Glomerular endothelial cell (primary cell): Measurements from ENCODE around the gene ZNF502. TPM values are rescaled to one million over a fixed set of nuclear protein-coding genes. Genes with fewer than 3 reads are reported as not detected.

Source experiments
- DNase-seq: peaks from one replicate; pipeline ENCODE4 v3.0.0-alpha.2; 2011; ENCODE audit warnings: low read depth, low spot score; ENCODE audit errors: extremely low read depth
- total RNA-seq: library from RNA; depleted of rRNA; stranded (reverse); fragments of >200 nt; gene quantifications from 2 replicates; pipeline ENCODE4 v1.2.3, GENCODE V29; 2015

ZNF502 gene
- total RNA-seq, 1 donor from 2014 or later: 3.2 TPM

DNA sequence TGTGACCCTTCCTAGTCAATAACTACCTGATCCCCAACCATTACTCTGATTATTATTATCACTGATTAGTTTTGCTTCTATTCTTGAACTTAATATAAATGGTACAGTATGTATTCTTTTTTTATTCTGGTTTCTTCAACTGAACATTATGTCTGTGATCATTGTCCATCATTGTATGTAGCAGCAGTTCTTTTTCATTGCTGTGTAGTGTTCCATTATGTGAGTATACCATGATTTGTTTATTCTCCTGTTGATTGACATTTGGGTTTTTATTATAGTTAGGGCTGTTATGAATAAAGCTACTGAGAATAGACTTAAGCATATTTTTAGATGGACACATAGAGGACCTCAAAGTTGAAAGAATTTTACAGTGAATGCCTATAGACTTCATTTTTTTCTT lies 51.8 kb downstream of the ZNF502 start:
- DNase-seq: no peak

GRCh38 chr3:44771424-44772098 lies 59.1 kb downstream of the ZNF502 start:
- no peak for DNase-seq

GRCh38 chr3:44772099-44772442 lies 59.6 kb downstream of the ZNF502 start:
- DNase-seq: no peak

Other genes starting within 250 kb of the ZNF502 start
- 5.1 and 8.9 TPM in 2 replicates for gene ZNF445, start 235.0 kb upstream of the ZNF502 start, total RNA-seq
- gene ZKSCAN7, start 157.5 kb upstream of the ZNF502 start, total RNA-seq: 1.2 and 1.9 TPM in 2 replicates
- 0.63 and 0.88 TPM in 2 replicates for gene ZNF660, start 127.7 kb upstream of the ZNF502 start, total RNA-seq
- gene ZNF197, start 87.6 kb upstream of the ZNF502 start, total RNA-seq: 10.4 and 11.1 TPM in 2 replicates
- 11.6 and 12.0 TPM in 2 replicates for gene ZNF35, start 63.9 kb upstream of the ZNF502 start, total RNA-seq
- gene ZNF501, start 17.0 kb downstream of the ZNF502 start, total RNA-seq: 2.2 and 4.0 TPM in 2 replicates
- 16.7 and 18.1 TPM in 2 replicates for gene KIAA1143, start 49.0 kb downstream of the ZNF502 start, total RNA-seq
- 0.92 and 3.7 TPM in 2 replicates for gene KIF15, start 49.1 kb downstream of the ZNF502 start, total RNA-seq
- gene TMEM42, start 149.3 kb downstream of the ZNF502 start, total RNA-seq: 14.5 and 17.1 TPM in 2 replicates
- not detected in 2 replicates for gene TGM4, start 161.9 kb downstream of the ZNF502 start, total RNA-seq